HCT116 (cell line): Measurements from ENCODE around the gene MYDGF. TPM values are rescaled to one million over a fixed set of nuclear protein-coding genes. Genes with fewer than 3 reads are reported as not detected.

ENCODE experiments used
- ATAC-seq: fragments of 200-7000 bp; cut with Tn5 transposase; 2 replicates; pipeline ENCODE4 v1.9.1; 2020; ENCODE audit warnings: mild to moderate bottlenecking, moderate library complexity
- BruUV-seq: library from RNA; stranded (reverse); fragments of 400-500 nt; replicated peaks from 2 replicates; lab custom pipeline; 2021; lab: Mats Ljungman, UMichigan
- CTCF ChIA-PET: fragments of 300-600 bp; sonication (Branson Sonifier 250); formaldehyde crosslinking; loops from one replicate; lab custom pipeline; 2021; ENCODE audit warnings: antibody characterized with exemption; lab: Charles Lee
- POLR2A ChIA-PET: fragments of 300-600, 350-600 bp; sonication (Branson Sonifier 250); formaldehyde crosslinking; loops from one replicate; lab custom pipeline; 2021; ENCODE audit warnings: antibody characterized with exemption; lab: Charles Lee
- RAD21 ChIA-PET, 2 experiments: fragments of 300-600 bp; sonication (Branson Sonifier 250); formaldehyde crosslinking; loops; one replicate each; lab custom pipeline; 2023; ENCODE audit warnings: low total read pairs in 2 of 2; ENCODE audit not compliant: uncharacterized antibody in 2 of 2, unreplicated experiment in 2 of 2, low non-redundant PET in 1 of 2; lab: Charles Lee
- DNase-seq: peaks from one replicate; pipeline ENCODE4 v3.0.0-alpha.2; 2010; ENCODE audit warnings: low read depth, low spot score
- H2AFZ ChIP-seq: fragments of 200-600 bp; shearing (Covaris generic), sonication (generic); 2 replicates; pipeline ENCODE4 v1.6.1; 2017; ENCODE audit warnings: low read depth, mixed run types, mixed read lengths, antibody characterized with exemption, low read length; ENCODE audit not compliant: poor library complexity, severe bottlenecking
- H3K27ac ChIP-seq: 2 replicates; pipeline ENCODE4 v1.5.1; 2012; ENCODE audit warnings: low read depth, low read length
- H3K27me3 ChIP-seq: fragments of 200-600 bp; sonication (generic); 2 replicates; pipeline ENCODE4 v1.6.1; 2016; ENCODE audit warnings: mixed run types, low read length, mixed read lengths; ENCODE audit not compliant: insufficient read depth
- H3K36me3 ChIP-seq, 2 experiments: fragments of 200-500 bp in 1 of 2; fragments of 200-600 bp in 1 of 2; sonication (Bioruptor generic) in 1 of 2; sonication (generic) in 1 of 2; 2 replicates each; pipeline versions ENCODE4 v1.5.1 to v1.6.1; 2014 to 2016; ENCODE audit warnings: low read length in 2 of 2, inconsistent platforms in 1 of 2, mixed read lengths in 1 of 2, mixed run types in 1 of 2; ENCODE audit not compliant: insufficient read depth in 2 of 2, control insufficient read depth in 1 of 2
- H3K4me1 ChIP-seq, 2 experiments: fragments of 200-600 bp in 1 of 2; sonication (generic) in 1 of 2; 2 replicates each; pipeline versions ENCODE4 v1.5.1 to v1.6.1; 2012 to 2017; ENCODE audit warnings: low read length in 2 of 2, inconsistent platforms in 1 of 2, mild to moderate bottlenecking in 1 of 2, mixed read lengths in 1 of 2, mixed run types in 1 of 2, moderate library complexity in 1 of 2; ENCODE audit not compliant: insufficient read depth in 2 of 2, control insufficient read depth in 1 of 2
- H3K4me2 ChIP-seq: fragments of 200-600 bp; sonication (generic); 2 replicates; pipeline ENCODE4 v1.6.1; 2017; ENCODE audit warnings: mixed run types, low read length, mixed read lengths
- H3K4me3 ChIP-seq, 2 experiments: fragments of 200-600 bp in 1 of 2; sonication (generic) in 1 of 2; replicated peaks in 1 of 2; 2 replicates each; pipeline ENCODE4 v1.5.1; 2011 to 2016; ENCODE audit warnings: low read length in 2 of 2, control low read depth in 1 of 2, low read depth in 1 of 2, mild to moderate bottlenecking in 1 of 2, mixed read lengths in 1 of 2, mixed run types in 1 of 2
- H3K79me2 ChIP-seq: fragments of 200-600 bp; sonication (generic); 2 replicates; pipeline ENCODE4 v1.6.1; 2017; ENCODE audit warnings: mild to moderate bottlenecking, mixed run types, low read length, moderate library complexity, mixed read lengths; ENCODE audit not compliant: insufficient read depth
- H3K9ac ChIP-seq: fragments of 200-600 bp; sonication (generic); 2 replicates; pipeline ENCODE4 v1.6.1; 2016; ENCODE audit warnings: low read length, mixed read lengths
- H3K9me2 ChIP-seq: fragments of 200-600 bp; sonication (generic), shearing (Covaris generic); 2 replicates; pipeline ENCODE4 v1.6.1; 2017; ENCODE audit warnings: mixed run types, mild to moderate bottlenecking, moderate library complexity; ENCODE audit not compliant: insufficient read depth
- H3K9me3 ChIP-seq, 2 experiments: fragments of 200-500 bp in 1 of 2; fragments of 200-600 bp in 1 of 2; sonication (Bioruptor generic) in 1 of 2; sonication (generic) in 1 of 2; 2 replicates each; pipeline ENCODE4 v1.6.1; 2014 to 2017; ENCODE audit warnings: low read length in 2 of 2, mixed read lengths in 2 of 2, inconsistent platforms in 1 of 2, low read depth in 1 of 2, mild to moderate bottlenecking in 1 of 2, mixed run types in 1 of 2, moderate library complexity in 1 of 2; ENCODE audit not compliant: control insufficient read depth in 1 of 2, insufficient read depth in 1 of 2
- H4K20me1 ChIP-seq: fragments of 200-600 bp; sonication (generic), shearing (Covaris generic); 2 replicates; pipeline ENCODE4 v1.6.1; 2017; ENCODE audit warnings: mixed run types, mild to moderate bottlenecking, moderate library complexity; ENCODE audit not compliant: insufficient read depth
- CEBPB ChIP-seq: IDR thresholded peaks from 2 replicates; pipeline ENCODE4 v1.6.1; 2012; ENCODE audit warnings: low read depth
- EZH2phosphoT487 ChIP-seq: fragments of 200-600 bp; IDR thresholded peaks from 2 replicates; pipeline ENCODE4 v1.6.1; 2018; ENCODE audit warnings: antibody characterized with exemption, borderline replicate concordance
- FOSL1 ChIP-seq: IDR thresholded peaks from 2 replicates; pipeline ENCODE4 v1.6.1; 2012; ENCODE audit warnings: low read depth
- JUND ChIP-seq: IDR thresholded peaks from 2 replicates; pipeline ENCODE4 v1.6.1; 2012
- SRF ChIP-seq: IDR thresholded peaks from 2 replicates; pipeline ENCODE4 v1.6.1; 2012; ENCODE audit warnings: low read depth
- TCF7L2 ChIP-seq: IDR thresholded peaks from 2 replicates; pipeline ENCODE4 v1.7.0; 2011; ENCODE audit warnings: borderline replicate concordance, inconsistent platforms; ENCODE audit not compliant: insufficient read depth, insufficient read length; ENCODE audit errors: extremely low read depth
- ZNF274 ChIP-seq: fragments of 200-500 bp; sonication (Bioruptor generic); IDR thresholded peaks from 2 replicates; pipeline ENCODE4 v1.6.1; 2014; ENCODE audit warnings: mild to moderate bottlenecking, low read depth, low read length, inconsistent platforms
- intact Hi-C: fragments of 100-400 bp; cut with micrococcal nuclease; formaldehyde crosslinking; loops from 2 replicates; pipeline ENCODE4 v1.10.0; 2022
- total RNA-seq: library from RNA; stranded (reverse); gene quantifications from one replicate; pipeline ENCODE4 v1.2.1, GENCODE V29; 2021; ENCODE audit not compliant: unreplicated experiment
- TF ChIP-seq, protein P1 (sequence below): IDR thresholded peaks from 2 replicates; pipeline ENCODE4 v1.6.1; 2012
- TF ChIP-seq, protein P2 (sequence below), 3 experiments: fragments of 200-600 bp in 1 of 3; sonication (generic) in 1 of 3; IDR thresholded peaks in 2 of 3; conservative IDR thresholded peaks in 1 of 3; 2 replicates each; pipeline ENCODE4 v1.5.1; 2012 to 2017; ENCODE audit warnings: low read depth in 2 of 3, low read length in 2 of 3, antibody characterized with exemption in 1 of 3, borderline replicate concordance in 1 of 3, control low read depth in 1 of 3, mild to moderate bottlenecking in 1 of 3, mixed read lengths in 1 of 3, mixed run types in 1 of 3, moderate library complexity in 1 of 3; ENCODE audit not compliant: insufficient read depth in 1 of 3

The MYDGF gene
- total RNA-seq, 1 experiment from 2014 or later: 110 TPM

DNA sequence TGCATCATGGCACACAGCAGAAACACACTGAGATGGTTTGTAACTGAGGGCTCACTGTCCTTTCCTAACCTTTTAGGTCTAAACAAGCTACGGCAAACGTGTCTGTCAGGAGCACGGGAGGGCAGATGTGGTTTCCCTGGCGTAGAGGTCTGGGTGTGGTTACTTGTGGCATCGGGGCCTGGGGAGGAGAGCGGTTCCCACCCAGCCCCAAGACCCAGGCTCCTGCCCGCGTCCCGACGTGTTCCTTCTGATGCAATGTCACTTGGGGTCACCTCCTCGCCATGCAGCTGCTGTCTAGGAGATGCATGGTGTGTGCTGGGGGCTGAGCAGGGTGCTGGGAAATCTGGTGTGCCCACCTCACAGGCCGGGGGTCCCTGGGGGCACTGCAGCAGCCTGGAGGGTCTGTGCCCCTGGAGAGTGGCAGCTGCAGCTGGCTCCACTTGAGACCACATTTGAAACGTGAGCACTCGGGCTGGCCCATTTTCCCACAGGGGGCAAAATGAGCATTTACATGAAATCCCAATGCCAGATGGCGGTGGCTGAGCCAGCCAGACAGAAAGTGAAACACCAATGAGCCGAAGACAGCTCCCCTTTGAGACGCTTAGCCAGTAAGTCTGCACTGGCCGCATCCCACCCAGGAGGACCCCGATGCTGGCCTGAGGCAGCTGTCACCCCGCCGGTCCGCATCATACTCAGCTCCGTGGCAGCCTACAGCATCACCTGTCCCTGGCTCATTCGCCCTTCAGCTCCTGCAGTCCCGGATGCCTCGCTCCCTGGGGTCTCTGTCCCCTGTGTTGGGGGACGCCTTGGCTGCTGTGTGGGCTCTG, 22.3 kb upstream of the MYDGF start:
- ChIA-PET RAD21 (no interaction called here), CTCF (no interaction called here), POLR2A (no interaction called here)
- Histone ChIP-seq H3K9ac (no peak overlapping the region), H3K27me3 (no peaks in the 10 kb centered on the region), H3K4me2 (no peak overlapping the region), H3K9me2 (no peaks in the 10 kb centered on the region), H3K9me3 (no peaks in the 10 kb centered on the region), H2AFZ (no peak overlapping the region), H3K27ac (no peak overlapping the region), H3K4me1 (peaks cover 8 to 19% of the 10 kb centered on the region in 2 experiments), H3K79me2 (peaks cover 9% of the 10 kb centered on the region; the same call in 1 of the 2 replicates), H3K36me3 (peaks cover 4 to 52% of the 10 kb centered on the region in 2 experiments), H3K4me3 (no peak overlapping the region)
- ATAC-seq: no peak
- BruUV-seq: no TSS peak
- intact Hi-C loops: no loop called here
- TF ChIP-seq EZH2phosphoT487: no peak
- TF ChIP-seq JUND: no peak
- no peak for TF ChIP-seq CEBPB
- TF ChIP-seq, protein P1, sequence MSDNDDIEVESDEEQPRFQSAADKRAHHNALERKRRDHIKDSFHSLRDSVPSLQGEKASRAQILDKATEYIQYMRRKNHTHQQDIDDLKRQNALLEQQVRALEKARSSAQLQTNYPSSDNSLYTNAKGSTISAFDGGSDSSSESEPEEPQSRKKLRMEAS: no peak
- TF ChIP-seq ZNF274: no peak
- TF ChIP-seq, protein P2, sequence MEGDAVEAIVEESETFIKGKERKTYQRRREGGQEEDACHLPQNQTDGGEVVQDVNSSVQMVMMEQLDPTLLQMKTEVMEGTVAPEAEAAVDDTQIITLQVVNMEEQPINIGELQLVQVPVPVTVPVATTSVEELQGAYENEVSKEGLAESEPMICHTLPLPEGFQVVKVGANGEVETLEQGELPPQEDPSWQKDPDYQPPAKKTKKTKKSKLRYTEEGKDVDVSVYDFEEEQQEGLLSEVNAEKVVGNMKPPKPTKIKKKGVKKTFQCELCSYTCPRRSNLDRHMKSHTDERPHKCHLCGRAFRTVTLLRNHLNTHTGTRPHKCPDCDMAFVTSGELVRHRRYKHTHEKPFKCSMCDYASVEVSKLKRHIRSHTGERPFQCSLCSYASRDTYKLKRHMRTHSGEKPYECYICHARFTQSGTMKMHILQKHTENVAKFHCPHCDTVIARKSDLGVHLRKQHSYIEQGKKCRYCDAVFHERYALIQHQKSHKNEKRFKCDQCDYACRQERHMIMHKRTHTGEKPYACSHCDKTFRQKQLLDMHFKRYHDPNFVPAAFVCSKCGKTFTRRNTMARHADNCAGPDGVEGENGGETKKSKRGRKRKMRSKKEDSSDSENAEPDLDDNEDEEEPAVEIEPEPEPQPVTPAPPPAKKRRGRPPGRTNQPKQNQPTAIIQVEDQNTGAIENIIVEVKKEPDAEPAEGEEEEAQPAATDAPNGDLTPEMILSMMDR (IDR thresholded peaks at IDR 0.05 in 2 of 3, conservative IDR thresholded peaks at IDR 0.05 in 1 of 3; ENCODE audit: borderline replicate concordance in 1 of 3, insufficient read depth in 1 of 3, low read depth in 2 of 3, low read length in 2 of 3): no peak
- no peak for TF ChIP-seq TCF7L2
- TF ChIP-seq SRF: no peak
- TF ChIP-seq FOSL1: no peak
- TF ChIP-seq, all 23 proteins: peak for 0
- no peak for DNase-seq
- H4K20me1 ChIP-seq: no peaks in the 10 kb centered on the region
